HEK293T (cell line): ENCODE results near the gene SLU7.

Source experiments
- CTCF ChIA-PET: fragments of 350-600 bp; formaldehyde crosslinking; extraction: SDS; loops from one replicate; lab custom pipeline; 2021; ENCODE audit warnings: antibody characterized with exemption, inconsistent platforms; lab: Yijun Ruan, JAX
- POLR2A ChIA-PET: fragments of 350-600 bp; formaldehyde crosslinking; extraction: SDS; loops from one replicate; lab custom pipeline; 2020; ENCODE audit warnings: antibody characterized with exemption, inconsistent platforms; lab: Yijun Ruan, JAX
- DNase-seq: peaks from one replicate; pipeline ENCODE4 v3.0.0; 2012; ENCODE audit warnings: mixed read lengths; ENCODE audit errors: extremely low spot score
- ARNT ChIP-seq: fragments of 450-650 bp; IDR thresholded peaks from 2 replicates; pipeline ENCODE4 v1.6.1; 2017; ENCODE audit warnings: mild to moderate bottlenecking
- BHLHE40 ChIP-seq: fragments of 450-650 bp; IDR thresholded peaks from 2 replicates; pipeline ENCODE4 v1.6.1; 2016; ENCODE audit warnings: mild to moderate bottlenecking, moderate library complexity, borderline replicate concordance
- CTBP1 ChIP-seq: fragments of 450-650 bp; IDR thresholded peaks from 2 replicates; pipeline ENCODE4 v1.6.1; 2016; ENCODE audit warnings: borderline replicate concordance
- ELF4 ChIP-seq: fragments of 450-650 bp; IDR thresholded peaks from 2 replicates; pipeline ENCODE4 v1.6.1; 2017; ENCODE audit warnings: antibody characterized with exemption
- FOXA1 ChIP-seq: fragments of 450-650 bp; IDR thresholded peaks from 2 replicates; pipeline ENCODE4 v1.6.1; 2016; ENCODE audit warnings: mild to moderate bottlenecking
- FOXK2 ChIP-seq: fragments of 450-650 bp; IDR thresholded peaks from 2 replicates; pipeline ENCODE4 v1.6.1; 2016; ENCODE audit warnings: mild to moderate bottlenecking
- FOXM1 ChIP-seq: fragments of 450-650 bp; IDR thresholded peaks from 2 replicates; pipeline ENCODE4 v1.6.1; 2017; ENCODE audit warnings: mild to moderate bottlenecking, borderline replicate concordance
- HDGF ChIP-seq: fragments of 450-650 bp; IDR thresholded peaks from 2 replicates; pipeline ENCODE4 v1.6.1; 2017; ENCODE audit warnings: antibody characterized with exemption, borderline replicate concordance
- L3MBTL2 ChIP-seq: fragments of 450-650 bp; conservative IDR thresholded peaks from 2 replicates; pipeline ENCODE4 v1.6.1; 2016; ENCODE audit warnings: mild to moderate bottlenecking
- LEF1 ChIP-seq: fragments of 450-650 bp; IDR thresholded peaks from 2 replicates; pipeline ENCODE4 v1.6.1; 2017; ENCODE audit warnings: mild to moderate bottlenecking, borderline replicate concordance
- NFRKB ChIP-seq: fragments of 450-650 bp; IDR thresholded peaks from 2 replicates; pipeline ENCODE4 v1.6.1; 2016; ENCODE audit warnings: mild to moderate bottlenecking, moderate library complexity
- PKNOX1 ChIP-seq: fragments of 450-650 bp; IDR thresholded peaks from 2 replicates; pipeline ENCODE4 v1.6.1; 2016
- SP1 ChIP-seq: fragments of 450-650 bp; IDR thresholded peaks from 2 replicates; pipeline ENCODE4 v1.6.1; 2017
- SUZ12 ChIP-seq: fragments of 450-650 bp; IDR thresholded peaks from 2 replicates; pipeline ENCODE4 v1.6.1; 2016; ENCODE audit warnings: mild to moderate bottlenecking
- TARDBP ChIP-seq: fragments of 450-650 bp; IDR thresholded peaks from 2 replicates; pipeline ENCODE4 v1.6.1; 2016
- ZNF384 ChIP-seq: fragments of 450-650 bp; IDR thresholded peaks from 2 replicates; pipeline ENCODE4 v1.6.1; 2016

Gene SLU7

GRCh38 chr5:160458806-160459800 lies 40.2 kb upstream of the SLU7 start:
- ChIA-PET POLR2A (no interaction called here), CTCF (interaction anchor here (0.6 kb wide), 1 partner anchor 685 kb away, joined by 3 read pairs; no protein-coding TSS in a partner anchor)
- TF ChIP-seq CTBP1 (no peak), SUZ12 (no peak), FOXM1 (no peak), FOXK2 (no peak), NFRKB (no peak), SP1 (no peak), L3MBTL2 (no peak), ZNF384 (no peak), LEF1 (no peak), FOXA1 (no peak), PKNOX1 (no peak), ELF4 (no peak), TARDBP (no peak), ARNT (no peak), HDGF (no peak), BHLHE40 (no peak)
- DNase-seq: no peak

GRCh38 chr5:160457252-160457651 lies 38.4 kb upstream of the SLU7 start:
- CTCF ChIA-PET: no interaction called here
- no peak for DNase-seq
- TF ChIP-seq HDGF (no peak), NFRKB (no peak), SUZ12 (no peak), PKNOX1 (no peak), BHLHE40 (no peak), LEF1 (no peak), ARNT (no peak), TARDBP (no peak), FOXK2 (no peak), CTBP1 (no peak), SP1 (no peak), ELF4 (no peak), ZNF384 (no peak), L3MBTL2 (no peak), FOXA1 (no peak), FOXM1 (no peak)
- POLR2A ChIA-PET: no interaction called here

GRCh38 chr5:160456480-160457177 lies 37.7 kb upstream of the SLU7 start:
- DNase-seq: no peak
- ChIA-PET CTCF (no interaction called here), POLR2A (no interaction called here)
- TF ChIP-seq ARNT (no peak), NFRKB (no peak), BHLHE40 (no peak)

GRCh38 chr5:160455600-160455999 lies 36.7 kb upstream of the SLU7 start:
- DNase-seq: no peak
- CTCF ChIA-PET: no interaction called here
- POLR2A ChIA-PET: no interaction called here
- TF ChIP-seq CTBP1 (no peak), FOXK2 (no peak), NFRKB (no peak), HDGF (no peak), ARNT (no peak), BHLHE40 (no peak), FOXA1 (no peak), SP1 (no peak), FOXM1 (no peak), L3MBTL2 (no peak), TARDBP (no peak), SUZ12 (no peak), ZNF384 (no peak), LEF1 (no peak), PKNOX1 (no peak), ELF4 (no peak)

- ChIA-PET CTCF (interaction anchor here (0.7 kb wide), 1 partner anchor 11 kb away, joined by 3 read pairs; no protein-coding TSS in a partner anchor), POLR2A (no interaction called here)
- DNase-seq: no peak
- TF ChIP-seq HDGF: no peak
- TF ChIP-seq ARNT: no peak
- no peak for TF ChIP-seq FOXM1
- TF ChIP-seq LEF1: no peak
- no peak for TF ChIP-seq L3MBTL2
- TF ChIP-seq ZNF384: no peak
- TF ChIP-seq SUZ12: no peak
- no peak for TF ChIP-seq FOXA1
- no peak for TF ChIP-seq FOXK2
- no peak for TF ChIP-seq NFRKB
- TF ChIP-seq TARDBP: no peak
- no peak for TF ChIP-seq BHLHE40
- no peak for TF ChIP-seq PKNOX1
- TF ChIP-seq SP1: no peak
- no peak for TF ChIP-seq CTBP1
- TF ChIP-seq ELF4: no peak
Measured at GRCh38 chr5:160453751-160454150, 34.9 kb upstream of the SLU7 start.
